Measurements from ENCODE around the gene CLEC18B. TPM values are rescaled to one million over a fixed set of nuclear protein-coding genes. Genes with fewer than 3 reads are reported as not detected.

The CLEC18B gene
- total and polyA plus RNA-seq, 12 donors = 0.57 to 10.9 (median 4.1) TPM; not detected in 2

- WGBS, 4 donors = 77 to 92% (median 85%) methylated on average over 6 of the region's 6 CpGs
- Histone ChIP-seq H3K27ac (no peak overlapping the region), H3K4me3 (no peak overlapping the region), H3K9me3 (replicated peaks in 1 of 3) (no peaks in the 10 kb centered on the region), H3K4me1 (replicated peaks in 1 of 2) (no peaks in the 10 kb centered on the region), H3K36me3 (replicated peaks in 1 of 2) (peaks cover 0 to 88% of the 10 kb centered on the region in 2 donors), H3K27me3 (no peaks in the 10 kb centered on the region)
- intact Hi-C loops (cut with DNase I) = loop anchor here in 1 of 2 donors (10.0 kb wide), 1 partner anchor 159 kb away; no protein-coding TSS in a partner anchor
- no peak for DNase-seq
- TF ChIP-seq CTCF (IDR thresholded peaks at IDR 0.05) (no peak), POLR2A (IDR thresholded peaks at IDR 0.05) (no peak)
Measured at GRCh38 chr16:74465851-74466685, 44.8 kb upstream of the CLEC18B start.

- Histone ChIP-seq H3K4me1 (replicated peaks in 1 of 2) (no peaks in the 10 kb centered on the region), H3K27ac (no peak overlapping the region), H3K9me3 (replicated peaks in 1 of 3) (no peaks in the 10 kb centered on the region), H3K36me3 (replicated peaks in 1 of 2) (peaks cover 0 to 84% of the 10 kb centered on the region in 2 donors), H3K27me3 (no peaks in the 10 kb centered on the region), H3K4me3 (no peak overlapping the region)
- DNase-seq = no peak
- WGBS, 4 donors = 83 to 92% (median 89%) methylated on average over 7 of the region's 7 CpGs
- intact Hi-C loops (cut with DNase I) = loop anchor here in 1 of 2 donors (10.0 kb wide), 1 partner anchor 160 kb away; no protein-coding TSS in a partner anchor
- no peak for TF ChIP-seq CTCF (IDR thresholded peaks at IDR 0.05)
- TF ChIP-seq POLR2A (IDR thresholded peaks at IDR 0.05) = no peak
Measured at GRCh38 chr16:74465281-74465680, 44.0 kb upstream of the CLEC18B start.

- Histone ChIP-seq H3K36me3 (replicated peaks in 1 of 2) (peaks cover 0 to 82% of the 10 kb centered on the region in 2 donors), H3K27me3 (no peaks in the 10 kb centered on the region), H3K4me1 (replicated peaks in 1 of 2) (no peaks in the 10 kb centered on the region), H3K4me3 (no peak overlapping the region), H3K27ac (no peak overlapping the region), H3K9me3 (replicated peaks in 1 of 3) (no peaks in the 10 kb centered on the region)
- WGBS, 4 donors = 94 to 96% (median 95%) methylated on average over 2 of the region's 2 CpGs
- TF ChIP-seq POLR2A (IDR thresholded peaks at IDR 0.05) (no peak), CTCF (IDR thresholded peaks at IDR 0.05) (no peak)
- intact Hi-C loops (cut with DNase I) = loop anchor here in 1 of 2 donors (10.0 kb wide), 1 partner anchor 161 kb away; no protein-coding TSS in a partner anchor
- no peak for DNase-seq
Measured at GRCh38 chr16:74463888-74464287, 42.6 kb upstream of the CLEC18B start.

GRCh38 chr16:74462361-74462760 lies 41.1 kb upstream of the CLEC18B start:
- H3K4me1 ChIP-seq (replicated peaks in 1 of 2) = no peaks in the 10 kb centered on the region
- intact Hi-C loops (cut with DNase I) = loop anchor here in 1 of 2 donors (10.0 kb wide), 1 partner anchor 162 kb away; no protein-coding TSS in a partner anchor
- no peaks in the 10 kb centered on the region for H3K9me3 ChIP-seq (replicated peaks in 1 of 3)
- no peaks in the 10 kb centered on the region for H3K27me3 ChIP-seq
- H3K27ac ChIP-seq = no peak overlapping the region
- no peak overlapping the region for H3K4me3 ChIP-seq
- H3K36me3 ChIP-seq (replicated peaks in 1 of 2) = peaks cover 0 to 82% of the 10 kb centered on the region in 2 donors
- no peak for DNase-seq
- no peak for TF ChIP-seq POLR2A (IDR thresholded peaks at IDR 0.05)
- TF ChIP-seq CTCF (IDR thresholded peaks at IDR 0.05) = no peak
- WGBS, 4 donors = 69 to 88% (median 75%) methylated on average over 4 of the region's 4 CpGs
